H54 (cell line): ENCODE data around the gene NT5E.

Experiments used
- DNase-seq: peaks from one replicate; pipeline ENCODE4 v3.0.0; 2011; ENCODE audit warnings: low spot score, mixed read lengths; ENCODE audit not compliant: insufficient read length
- FAIRE-seq: peaks from 3 replicates; lab custom pipeline; 2011; peaks lifted over from hg19 to GRCh38; lab: Jason Lieb, UNC
- POLR2A ChIP-seq: IDR thresholded peaks from 2 replicates; pipeline ENCODE4 v1.6.1; 2011; ENCODE audit warnings: low read depth, mild to moderate bottlenecking, low read length

NT5E gene

GRCh38 chr6:85412911-85413430 is 36.9 kb upstream of the NT5E start:
- FAIRE-seq (no peak), DNase-seq (no peak)
- no peak for TF ChIP-seq POLR2A

DNA sequence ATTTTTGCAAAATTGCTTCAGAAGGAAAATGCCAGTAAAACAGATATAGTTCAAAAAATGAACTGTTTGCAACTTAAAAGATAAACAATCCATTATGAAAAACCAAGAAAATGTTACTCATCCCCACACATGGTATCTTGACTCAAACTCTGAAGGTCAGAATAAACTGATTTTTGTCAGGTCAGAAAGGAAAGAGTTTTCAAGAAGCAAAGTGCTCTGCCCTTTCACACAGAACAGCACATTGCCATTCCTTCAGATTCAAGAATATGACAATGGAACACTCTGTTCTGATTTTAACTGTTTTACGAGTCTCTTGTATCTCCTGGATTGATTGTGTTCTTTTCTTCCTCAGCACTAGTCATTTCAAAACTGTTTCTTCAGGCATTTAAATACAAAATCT is 33.8 kb upstream of the NT5E start:
- TF ChIP-seq POLR2A, result no peak
- no peak for DNase-seq
- FAIRE-seq, result no peak

DNA sequence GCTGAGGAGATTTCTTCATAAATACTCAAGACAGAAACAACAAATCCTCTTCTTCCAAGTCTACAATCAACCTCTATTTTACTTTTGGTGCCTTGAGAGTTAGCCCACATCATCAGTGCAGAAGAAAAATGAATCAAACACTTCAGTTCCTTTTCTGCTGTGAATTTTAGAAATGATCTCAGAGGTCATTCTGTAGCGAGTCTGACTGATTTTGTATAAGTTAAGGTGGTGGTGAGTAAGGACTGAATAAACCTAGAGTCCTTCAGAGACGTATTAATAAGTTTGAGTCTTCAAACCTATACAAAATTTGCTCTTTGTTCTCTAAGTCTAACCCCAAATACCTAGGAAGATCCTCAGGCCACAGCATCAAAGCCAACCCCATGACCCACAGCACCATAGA is 33.1 kb upstream of the NT5E start:
- FAIRE-seq (no peak), DNase-seq (no peak)
- no peak for TF ChIP-seq POLR2A

- TF ChIP-seq POLR2A, result no peak
- DNase-seq, result no peak
- no peak for FAIRE-seq
Measured at GRCh38 chr6:85417336-85417735, 32.5 kb upstream of the NT5E start.

DNA sequence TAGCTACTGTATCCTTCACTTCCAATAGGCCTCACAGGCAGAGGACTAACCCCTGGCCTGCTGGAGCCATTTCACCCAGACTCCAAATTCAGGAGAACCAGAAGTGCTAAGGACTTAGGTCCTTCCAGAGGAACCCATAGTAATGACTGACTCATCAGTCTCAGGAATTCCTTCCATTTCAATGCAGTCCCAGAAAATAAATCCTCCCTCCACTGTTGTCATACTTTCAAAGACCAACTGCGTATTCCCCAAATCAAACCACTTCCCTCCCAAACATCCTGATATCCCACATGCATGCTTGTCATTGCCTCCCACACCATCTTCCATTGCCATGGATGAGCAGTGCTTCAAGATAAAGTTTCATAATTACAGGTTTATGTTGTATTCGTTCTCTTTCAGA is 31.8 kb upstream of the NT5E start:
- no peak for TF ChIP-seq POLR2A

GRCh38 chr6:85419046-85419759 is 30.7 kb upstream of the NT5E start:
- FAIRE-seq, result no peak
- DNase-seq, result no peak
- no peak for TF ChIP-seq POLR2A

More for the DNA sequence above, 31.8 kb upstream of the NT5E start:
- FAIRE-seq, result peak; percentile 69
- DNase-seq, result no peak

DNA sequence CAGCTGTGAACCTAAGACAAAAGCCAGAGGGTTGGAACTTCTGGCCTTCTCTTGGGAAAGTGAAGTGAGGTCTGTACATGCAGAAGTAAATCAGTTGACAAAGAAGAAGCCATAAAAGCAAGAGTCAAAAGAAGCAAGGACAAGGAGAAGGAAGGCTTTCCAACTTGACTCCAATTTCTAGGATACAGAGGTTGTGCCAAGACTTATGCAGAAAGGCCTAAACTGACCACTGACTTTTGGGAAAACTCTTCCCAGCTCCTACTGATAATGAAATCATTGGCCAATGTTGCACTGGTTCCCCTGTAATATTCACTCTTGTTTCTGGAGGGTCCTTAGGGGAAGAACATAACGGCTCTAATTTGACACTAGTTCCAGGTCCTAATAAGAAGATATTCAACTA is 29.3 kb upstream of the NT5E start:
- TF ChIP-seq POLR2A, result no peak
- no peak for FAIRE-seq
- DNase-seq, result no peak

- FAIRE-seq (no peak), DNase-seq (no peak)
- TF ChIP-seq POLR2A, result no peak
Measured at GRCh38 chr6:85421181-85421580, 28.7 kb upstream of the NT5E start.

GRCh38 chr6:85421972-85422371 is 27.9 kb upstream of the NT5E start:
- no peak for FAIRE-seq
- TF ChIP-seq POLR2A, result no peak
- no peak for DNase-seq

GRCh38 chr6:85422996-85423395 is 26.9 kb upstream of the NT5E start:
- DNase-seq, result no peak
- no peak for TF ChIP-seq POLR2A
- no peak for FAIRE-seq

- TF ChIP-seq POLR2A, result no peak
- no peak for DNase-seq
- FAIRE-seq, result no peak
Measured at GRCh38 chr6:85424981-85425380, 24.9 kb upstream of the NT5E start.

GRCh38 chr6:85425997-85426396 is 23.9 kb upstream of the NT5E start:
- DNase-seq (no peak), FAIRE-seq (no peak)
- TF ChIP-seq POLR2A, result no peak

DNA sequence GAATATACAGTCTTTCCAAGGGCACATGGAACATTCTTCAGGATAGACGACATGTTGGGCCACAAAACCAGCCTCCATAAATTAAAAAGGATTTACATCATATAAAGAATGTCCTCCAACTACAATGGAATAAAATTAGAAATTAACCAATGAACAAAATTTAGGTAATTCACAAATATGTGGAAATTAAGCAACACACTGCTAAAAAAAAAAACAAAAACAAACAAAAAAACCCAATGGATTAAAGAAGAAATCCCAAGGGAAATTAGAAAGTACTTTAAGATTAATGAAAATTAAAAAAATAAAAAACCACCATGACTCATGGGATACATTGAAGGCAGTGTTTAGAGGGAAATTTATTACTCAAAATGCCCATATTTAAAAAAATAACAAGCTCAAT is 21.4 kb upstream of the NT5E start:
- TF ChIP-seq POLR2A, result no peak
- FAIRE-seq, result no peak
- DNase-seq, result no peak

GRCh38 chr6:85429346-85429745 is 20.5 kb upstream of the NT5E start:
- no peak for TF ChIP-seq POLR2A
- DNase-seq (no peak), FAIRE-seq (peak; percentile 64)

GRCh38 chr6:85431271-85431670 is 18.6 kb upstream of the NT5E start:
- no peak for TF ChIP-seq POLR2A
- DNase-seq (no peak), FAIRE-seq (peak; percentile 20)
